GM12891 (cell line): Measurements from ENCODE around the gene AXIN2. TPM values are rescaled to one million over a fixed set of nuclear protein-coding genes. Genes with fewer than 3 reads are reported as not detected.

Source experiments
- DNase-seq: peaks from one replicate; pipeline ENCODE4 v3.0.0; 2011; ENCODE audit warnings: low spot score; ENCODE audit not compliant: insufficient read length
- FAIRE-seq: peaks from 2 replicates; lab custom pipeline; 2011; peaks lifted over from hg19 to GRCh38; lab: Jason Lieb, UNC
- PAX5 ChIP-seq: IDR thresholded peaks from 2 replicates; pipeline ENCODE4 v1.6.1; 2011; ENCODE audit warnings: low read length, moderate library complexity, mild to moderate bottlenecking; ENCODE audit not compliant: insufficient read depth, severe bottlenecking
- POLR2A ChIP-seq: IDR thresholded peaks from 2 replicates; pipeline ENCODE4 v1.6.1; 2011; ENCODE audit warnings: low read depth, low read length, control low read depth
- POLR2AphosphoS5 ChIP-seq: IDR thresholded peaks from 2 replicates; pipeline ENCODE4 v1.6.1; 2011; ENCODE audit warnings: low read depth, low read length, control low read depth
- POU2F2 ChIP-seq: IDR thresholded peaks from 2 replicates; pipeline ENCODE4 v1.6.1; 2011; ENCODE audit warnings: low read depth, mild to moderate bottlenecking, control low read depth, low read length, moderate library complexity
- SPI1 ChIP-seq: IDR thresholded peaks from 2 replicates; pipeline ENCODE4 v1.6.1; 2011; ENCODE audit warnings: low read depth, low read length, control low read depth
- TAF1 ChIP-seq: IDR thresholded peaks from 2 replicates; pipeline ENCODE4 v1.6.1; 2011; ENCODE audit warnings: low read depth, low read length, control low read depth
- polyA plus RNA-seq: library from polyadenylated mRNA; unstranded; fragments of >200 nt; gene quantifications from one replicate; pipeline ENCODE4 v1.2.1, GENCODE V29; 2012; ENCODE audit warnings: low read depth, missing spikeins, inconsistent platforms; ENCODE audit not compliant: missing spikeins

AXIN2 gene
- polyA plus RNA-seq: 1.0 TPM

DNA sequence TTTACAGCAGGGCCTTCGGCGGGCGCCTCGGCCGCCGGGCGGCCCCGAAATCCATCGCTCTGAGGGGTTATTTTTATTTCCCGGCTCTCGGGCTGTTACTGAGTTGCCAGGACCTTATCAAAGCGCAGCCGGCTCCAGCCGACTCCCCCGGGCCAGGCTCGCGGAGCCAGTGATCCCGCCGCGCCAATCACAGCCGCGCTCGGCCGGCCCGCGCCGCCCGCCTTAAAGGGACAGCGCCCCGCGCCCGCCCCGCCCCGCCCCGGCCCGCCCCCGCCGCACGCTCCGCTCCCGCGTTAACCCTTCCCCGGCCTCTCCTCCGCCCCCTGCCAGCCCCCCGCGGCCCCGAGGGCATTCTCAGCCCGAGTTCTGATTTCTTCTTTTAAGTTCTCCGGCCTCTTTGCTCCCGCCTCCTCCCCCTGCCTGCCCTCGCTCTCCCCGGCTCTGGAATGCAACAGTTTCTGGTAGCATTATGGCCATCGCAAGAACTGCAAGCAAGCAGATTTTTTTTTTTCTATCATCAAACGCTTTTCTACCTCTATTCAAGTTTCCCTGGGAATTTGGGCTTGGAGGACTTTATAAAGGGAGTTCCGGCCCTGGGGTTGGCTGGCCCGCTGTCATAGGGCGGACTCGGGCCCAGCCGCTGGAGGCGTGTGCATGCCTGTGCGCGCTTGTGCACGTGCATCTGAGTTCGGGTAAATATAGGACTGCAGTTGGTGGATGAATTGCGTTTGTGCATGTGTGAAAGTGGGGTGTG lies at the start of gene AXIN2:
TSS of gene AXIN2 (minus strand) at position 197 of the 754 bp plus-strand sequence. CDS start 3,028 bp downstream, outside the sequence.
- DNase-seq: peak; percentile 94
- FAIRE-seq: peak; percentile 89
- TF ChIP-seq PAX5: no peak
- no peak for TF ChIP-seq SPI1
- no peak for TF ChIP-seq POLR2AphosphoS5
- TF ChIP-seq POU2F2: no peak
- TF ChIP-seq TAF1: no peak
- no peak for TF ChIP-seq POLR2A

- TF ChIP-seq POLR2AphosphoS5 (no peak), PAX5 (no peak), TAF1 (no peak), POU2F2 (no peak), SPI1 (no peak), POLR2A (no peak)
- DNase-seq (no peak), FAIRE-seq (no peak)
Observed at GRCh38 chr17:65609749-65610148, 48.3 kb upstream of the AXIN2 start.

DNA sequence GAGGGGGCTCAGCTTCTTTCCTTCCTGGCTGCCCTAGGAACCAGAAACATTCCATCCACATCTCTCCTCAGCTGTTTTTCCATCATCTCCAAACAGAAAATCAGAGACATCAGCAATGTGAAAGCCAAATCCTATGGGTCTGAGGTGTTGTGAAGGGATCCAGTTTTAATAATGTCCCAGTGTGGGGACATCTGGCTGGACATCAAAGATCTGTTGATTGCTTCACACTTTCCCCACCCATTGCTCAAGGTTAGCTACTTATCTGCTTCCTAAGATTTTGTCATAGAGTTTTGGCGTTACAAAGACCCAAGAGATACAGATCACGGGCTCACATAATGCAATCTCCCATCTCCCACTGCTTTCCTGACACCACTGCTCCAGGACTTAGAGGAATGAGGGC lies 47.8 kb upstream of the AXIN2 start:
- no peak for DNase-seq
- no peak for TF ChIP-seq TAF1
- no peak for TF ChIP-seq POLR2A
- TF ChIP-seq POU2F2: no peak
- no peak for TF ChIP-seq PAX5
- no peak for TF ChIP-seq POLR2AphosphoS5
- TF ChIP-seq SPI1: no peak
- no peak for FAIRE-seq

- TF ChIP-seq POU2F2: no peak
- no peak for TF ChIP-seq POLR2AphosphoS5
- TF ChIP-seq PAX5: no peak
- TF ChIP-seq SPI1: no peak
- TF ChIP-seq TAF1: no peak
- no peak for TF ChIP-seq POLR2A
- DNase-seq: no peak
- no peak for FAIRE-seq
Observed at GRCh38 chr17:65604070-65604469, 42.6 kb upstream of the AXIN2 start.

- DNase-seq (no peak), FAIRE-seq (no peak)
- TF ChIP-seq SPI1 (no peak), POLR2AphosphoS5 (no peak), PAX5 (no peak), POLR2A (no peak), TAF1 (no peak), POU2F2 (no peak)
Observed at GRCh38 chr17:65601881-65602280, 40.4 kb upstream of the AXIN2 start.

- FAIRE-seq: no peak
- TF ChIP-seq PAX5: no peak
- no peak for TF ChIP-seq SPI1
- TF ChIP-seq TAF1: no peak
- no peak for TF ChIP-seq POLR2AphosphoS5
- no peak for TF ChIP-seq POLR2A
- TF ChIP-seq POU2F2: no peak
- no peak for DNase-seq
Observed at GRCh38 chr17:65601145-65601544, 39.7 kb upstream of the AXIN2 start.

DNA sequence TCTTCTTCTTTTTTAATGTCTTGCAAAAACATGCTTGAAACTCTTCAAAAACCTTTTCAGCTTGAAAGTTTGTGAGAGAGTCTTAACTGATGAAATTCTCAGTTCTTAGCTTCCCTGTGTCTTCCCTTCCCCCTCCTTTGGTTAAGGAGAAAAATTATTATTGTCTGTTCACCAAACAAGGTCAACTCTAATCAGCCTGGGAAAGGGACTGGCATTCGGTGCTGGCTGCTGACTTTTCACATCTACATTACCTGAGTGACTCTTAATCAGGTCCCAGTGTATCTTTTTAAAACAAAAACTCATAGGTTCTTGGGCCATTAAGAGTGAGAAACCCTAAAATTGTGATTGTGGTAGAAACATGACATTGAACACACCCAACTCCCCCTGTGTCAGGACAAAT lies 39.1 kb upstream of the AXIN2 start:
- TF ChIP-seq POLR2A (no peak), SPI1 (no peak), TAF1 (no peak), PAX5 (no peak), POLR2AphosphoS5 (no peak), POU2F2 (no peak)
- DNase-seq (no peak), FAIRE-seq (no peak)

- no peak for FAIRE-seq
- TF ChIP-seq SPI1 (no peak), PAX5 (no peak), TAF1 (no peak), POU2F2 (no peak), POLR2A (no peak), POLR2AphosphoS5 (no peak)
Observed at GRCh38 chr17:65599650-65600049, 38.2 kb upstream of the AXIN2 start.

DNA sequence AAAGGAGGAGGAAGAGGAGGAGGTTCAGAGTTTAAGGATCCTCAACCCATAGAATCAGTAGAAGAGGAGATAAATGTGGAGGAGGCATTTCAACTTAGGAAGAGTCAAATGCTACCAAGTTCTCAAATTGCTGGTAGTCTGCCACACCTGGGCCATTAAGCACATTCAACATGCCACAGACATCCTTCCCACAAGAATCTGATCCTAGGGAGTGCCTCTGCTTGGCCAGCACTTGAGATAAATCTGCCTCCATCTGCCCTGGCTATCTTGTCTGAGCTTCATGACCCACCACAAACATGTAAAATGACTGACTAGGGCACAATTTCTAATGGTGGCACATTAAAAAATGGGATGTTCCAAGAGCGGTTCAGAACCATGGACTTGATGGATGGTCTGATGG lies 37.3 kb upstream of the AXIN2 start:
- no peak for FAIRE-seq
- TF ChIP-seq SPI1 (no peak), POU2F2 (no peak), POLR2A (no peak), POLR2AphosphoS5 (no peak), PAX5 (no peak), TAF1 (no peak)
- DNase-seq: no peak

More at GRCh38 chr17:65599650-65600049, 38.2 kb upstream of the AXIN2 start:
- no peak for DNase-seq
